Measurements from ENCODE around the gene NGDN.

DNA sequence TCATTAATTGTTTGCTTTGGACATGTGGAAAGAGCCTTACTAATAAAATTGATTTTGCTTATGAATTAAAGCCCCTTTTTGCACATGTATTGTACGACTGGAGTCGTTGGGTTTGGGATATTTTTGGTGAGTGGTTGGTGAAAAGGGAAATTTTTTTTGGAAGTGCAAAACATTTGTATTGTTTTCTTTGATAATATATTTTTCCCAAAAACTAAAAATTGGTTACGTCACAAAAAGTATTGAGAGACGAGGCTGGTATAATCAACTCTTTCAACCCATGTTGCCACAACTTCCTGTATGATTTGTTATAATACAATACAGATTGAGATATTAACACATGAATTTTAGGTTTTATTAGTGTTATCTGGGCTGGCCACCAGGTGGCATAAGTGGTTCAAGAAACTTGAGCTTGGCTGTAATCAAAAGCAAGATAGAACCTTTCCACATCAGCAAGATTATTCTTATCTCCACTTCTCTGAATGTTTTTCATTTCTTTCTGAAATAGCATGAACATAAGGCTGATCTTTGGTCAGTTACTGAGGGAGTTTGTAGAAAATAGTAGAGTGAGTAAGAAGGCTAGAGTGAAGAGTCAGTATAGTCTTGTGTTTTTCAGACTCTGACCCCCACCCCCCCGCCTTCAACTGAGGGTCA is 8.7 kb downstream of the NGDN start:
- TF ChIP-seq CTCF (IDR thresholded peaks at IDR 0.05) (peak; percentile 60; the same call in 1 of the 2 replicates), SIN3A (IDR thresholded peaks at IDR 0.05; ENCODE audit: borderline replicate concordance, insufficient read depth, low read depth, low read length) (no peak), POLR2AphosphoS5 (IDR thresholded peaks at IDR 0.05; ENCODE audit: low read depth, low read length) (no peak), REST (IDR thresholded peaks at IDR 0.05; ENCODE audit: insufficient read depth in 1 of 2, low read depth in 2 of 2, low read length in 1 of 2) (no peak)

All from Panc1 (cell line).